ENCODE data around the gene AHNAK. TPM values are rescaled to one million over a fixed set of nuclear protein-coding genes. Genes with fewer than 3 reads are reported as not detected.

AHNAK gene
- total and polyA plus RNA-seq, 2 of the 8 experiments (the other 6 are each of a cell fraction or from before 2014, with no cell fraction given) = 2.0 to 5.8 TPM

DNA sequence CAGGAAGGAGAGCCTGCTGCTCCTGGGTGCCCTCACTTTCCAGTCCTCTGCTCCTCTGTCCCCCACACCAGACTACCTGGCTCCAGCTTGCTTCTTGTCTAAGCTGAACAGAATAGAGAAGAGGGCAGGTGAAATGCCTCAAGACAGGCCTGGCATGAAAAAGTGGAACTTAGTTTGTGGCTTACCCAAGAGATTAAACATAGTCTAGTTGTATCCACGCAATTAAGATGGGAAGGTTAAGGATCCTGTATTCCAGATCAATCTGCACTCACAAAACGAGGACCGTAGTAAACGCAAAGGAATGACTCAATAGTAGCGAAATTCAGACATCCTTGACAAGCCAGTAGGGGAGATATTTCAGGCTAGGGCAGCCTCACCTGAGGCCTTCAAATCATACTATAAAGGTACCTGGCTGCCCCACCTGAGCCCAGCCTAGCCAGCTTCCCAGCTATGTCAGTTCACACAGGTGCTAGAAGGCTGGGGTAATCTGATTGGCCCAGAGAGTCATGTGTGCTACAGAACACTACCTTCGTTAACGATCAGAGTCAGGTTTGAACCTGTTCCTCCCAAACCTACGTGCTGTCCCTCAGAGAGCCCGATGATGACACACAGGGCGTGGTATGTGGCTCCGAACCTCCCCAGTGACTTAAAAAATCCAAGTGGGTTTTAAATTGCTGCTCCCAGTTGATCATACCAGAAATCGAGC is 46.5 kb downstream of the AHNAK start:
- no peak overlapping the region for H3K56ac ChIP-seq (replicated peaks; ENCODE audit: insufficient read length, low read depth, low read length)
- H3K27me3 ChIP-seq (replicated peaks in 1 of 4; ENCODE audit: control insufficient read depth in 3 of 4, extremely low read depth in 1 of 4, insufficient read depth in 3 of 4, low read length in 3 of 4) = peaks cover 0 to 7% (median 2%) of the 10 kb centered on the region in 4 experiments; a peak in 4 of 7 replicates
- peak overlapping the region; percentile 3; the same call in 1 of the 2 replicates for H2BK12ac ChIP-seq (ENCODE audit: low read depth, low read length)
- no peaks in the 10 kb centered on the region for H3K79me1 ChIP-seq (ENCODE audit: low read depth, low read length)
- H3K4me3 ChIP-seq (ENCODE audit: extremely low read depth in 1 of 4, insufficient read depth in 2 of 4, low read depth in 3 of 4, low read length in 4 of 4) = no peak overlapping the region
- 75% methylated on average over 12 of the region's 12 CpGs; no CpG with 5 or more reads in 1 of the 2 experiments for WGBS, 2 experiments (ENCODE audit: extremely low coverage in 1 of 2, insufficient coverage in 1 of 2, insufficient read length in 1 of 2, insufficient replicate concordance in 2 of 2, low coverage in 1 of 2, low lambda C conversion rate in 2 of 2, missing lambda C conversion rate in 1 of 2)
- FAIRE-seq (no peak), DNase-seq (ENCODE audit: low read depth in 1 of 2, low spot score in 2 of 2) (no peak)
- no peak overlapping the region for H4K5ac ChIP-seq (ENCODE audit: insufficient read length, low read depth, low read length)
- TF ChIP-seq, protein P1, sequence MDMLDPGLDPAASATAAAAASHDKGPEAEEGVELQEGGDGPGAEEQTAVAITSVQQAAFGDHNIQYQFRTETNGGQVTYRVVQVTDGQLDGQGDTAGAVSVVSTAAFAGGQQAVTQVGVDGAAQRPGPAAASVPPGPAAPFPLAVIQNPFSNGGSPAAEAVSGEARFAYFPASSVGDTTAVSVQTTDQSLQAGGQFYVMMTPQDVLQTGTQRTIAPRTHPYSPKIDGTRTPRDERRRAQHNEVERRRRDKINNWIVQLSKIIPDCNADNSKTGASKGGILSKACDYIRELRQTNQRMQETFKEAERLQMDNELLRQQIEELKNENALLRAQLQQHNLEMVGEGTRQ (IDR thresholded peaks at IDR 0.05; ENCODE audit: low read length) = peak; percentile 75
- TF ChIP-seq, protein P2, sequence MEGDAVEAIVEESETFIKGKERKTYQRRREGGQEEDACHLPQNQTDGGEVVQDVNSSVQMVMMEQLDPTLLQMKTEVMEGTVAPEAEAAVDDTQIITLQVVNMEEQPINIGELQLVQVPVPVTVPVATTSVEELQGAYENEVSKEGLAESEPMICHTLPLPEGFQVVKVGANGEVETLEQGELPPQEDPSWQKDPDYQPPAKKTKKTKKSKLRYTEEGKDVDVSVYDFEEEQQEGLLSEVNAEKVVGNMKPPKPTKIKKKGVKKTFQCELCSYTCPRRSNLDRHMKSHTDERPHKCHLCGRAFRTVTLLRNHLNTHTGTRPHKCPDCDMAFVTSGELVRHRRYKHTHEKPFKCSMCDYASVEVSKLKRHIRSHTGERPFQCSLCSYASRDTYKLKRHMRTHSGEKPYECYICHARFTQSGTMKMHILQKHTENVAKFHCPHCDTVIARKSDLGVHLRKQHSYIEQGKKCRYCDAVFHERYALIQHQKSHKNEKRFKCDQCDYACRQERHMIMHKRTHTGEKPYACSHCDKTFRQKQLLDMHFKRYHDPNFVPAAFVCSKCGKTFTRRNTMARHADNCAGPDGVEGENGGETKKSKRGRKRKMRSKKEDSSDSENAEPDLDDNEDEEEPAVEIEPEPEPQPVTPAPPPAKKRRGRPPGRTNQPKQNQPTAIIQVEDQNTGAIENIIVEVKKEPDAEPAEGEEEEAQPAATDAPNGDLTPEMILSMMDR (IDR thresholded peaks at IDR 0.05; ENCODE audit: control extremely low read depth in 1 of 3, insufficient read depth in 1 of 3, low read depth in 1 of 3, low read length in 3 of 3) = no peak
- TF ChIP-seq, protein P3, sequence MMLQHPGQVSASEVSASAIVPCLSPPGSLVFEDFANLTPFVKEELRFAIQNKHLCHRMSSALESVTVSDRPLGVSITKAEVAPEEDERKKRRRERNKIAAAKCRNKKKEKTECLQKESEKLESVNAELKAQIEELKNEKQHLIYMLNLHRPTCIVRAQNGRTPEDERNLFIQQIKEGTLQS (IDR thresholded peaks at IDR 0.05; ENCODE audit: insufficient read depth, low read depth, low read length) = 0 out of 2 replicates have a peak, but pooled peaks have one; percentile 21
- TF ChIP-seq JUND (IDR thresholded peaks at IDR 0.05; ENCODE audit: low read length) = peak; percentile 51; the same call in 1 of the 2 replicates
- H3K14ac ChIP-seq (ENCODE audit: insufficient read length) = no peak overlapping the region
- POLR2A ChIA-PET (ENCODE audit: partially characterized antibody) = interaction anchor here (0.6 to 1.9 kb wide), 7 partner anchors 45 to 164 kb away, joined by 3 to 5 read pairs (median 3); partner anchors contain the start of genes EEF1G and TUT1
- H3K9ac ChIP-seq (replicated peaks in 1 of 4; ENCODE audit: extremely low read depth in 1 of 4, low read depth in 3 of 4, low read length in 3 of 4) = no peak overlapping the region
- H3K4me2 ChIP-seq (ENCODE audit: insufficient read depth in 1 of 2, low read depth in 2 of 2, low read length in 2 of 2) = no peak overlapping the region
- no peaks in the 10 kb centered on the region for H3K23me2 ChIP-seq (ENCODE audit: low read depth, low read length)
- H3K4ac ChIP-seq (replicated peaks; ENCODE audit: insufficient read length, low read depth, low read length) = no peak overlapping the region
- no peaks in the 10 kb centered on the region for H3K9me3 ChIP-seq (ENCODE audit: insufficient read depth in 2 of 2, low read depth in 1 of 2, low read length in 1 of 2)
- H2BK20ac ChIP-seq (ENCODE audit: low read length) = no peak overlapping the region
- peaks cover 8 to 18% (median 12%) of the 10 kb centered on the region in 4 experiments for H3K4me1 ChIP-seq (replicated peaks in 1 of 4; ENCODE audit: control insufficient read depth in 3 of 4, insufficient read depth in 4 of 4, low read length in 3 of 4)
- H2BK120ac ChIP-seq (replicated peaks; ENCODE audit: low read depth, low read length) = no peak overlapping the region
- no peak overlapping the region; the same call in 1 of the 2 replicates for H4K8ac ChIP-seq (ENCODE audit: extremely low read depth, insufficient read depth, low read length)
- H2AFZ ChIP-seq (ENCODE audit: low read length) = peak overlapping the region; percentile 77; the same call in 1 of the 2 replicates
- no peak overlapping the region for H3K27ac ChIP-seq (ENCODE audit: low read depth, low read length)
- 0 out of 2 replicates have a peak overlapping the region, but pooled peaks have one; percentile 27 for H2BK5ac ChIP-seq (ENCODE audit: low read depth, low read length)
- H2BK15ac ChIP-seq (ENCODE audit: low read length) = 0 out of 2 replicates have a peak overlapping the region, but pooled peaks have one; percentile 76
- no peak overlapping the region; the same call in 1 of the 2 replicates for H2AK5ac ChIP-seq (ENCODE audit: low read depth, low read length)
- H3K23ac ChIP-seq (ENCODE audit: insufficient read length) = no peak overlapping the region
- no peaks in the 10 kb centered on the region for H4K20me1 ChIP-seq (replicated peaks in 1 of 2; ENCODE audit: control insufficient read depth in 1 of 2, insufficient read depth in 2 of 2, low read length in 2 of 2)
- no peaks in the 10 kb centered on the region for H3K36me3 ChIP-seq (ENCODE audit: control insufficient read depth in 2 of 4, insufficient read depth in 4 of 4, low read length in 3 of 4)
- H4K91ac ChIP-seq (replicated peaks; ENCODE audit: insufficient read length, low read length) = no peak overlapping the region
- H3K18ac ChIP-seq (ENCODE audit: extremely low read depth, low read length) = 0 out of 2 replicates have a peak overlapping the region, but pooled peaks have one; percentile 0
- CTCF ChIA-PET (ENCODE audit: partially characterized antibody) = interaction anchor here (0.6 to 18.8 kb wide), 16 partner anchors 8 to 166 kb away, joined by 3 to 179 read pairs (median 4); no protein-coding TSS in a partner anchor
- no peaks in the 10 kb centered on the region for H3K79me2 ChIP-seq (ENCODE audit: control insufficient read depth in 1 of 2, insufficient read depth in 2 of 2, low read length in 2 of 2)
